Caki2 (cell line): ENCODE measurements around the gene WWC2. TPM values are rescaled to one million over a fixed set of nuclear protein-coding genes. Genes with fewer than 3 reads are reported as not detected.

Experiments
- DNase-seq: peaks from one replicate; pipeline ENCODE4 v3.0.0-alpha.2; 2015; ENCODE audit warnings: low read depth
- in situ Hi-C: cut with HindIII; loops from 2 replicates; pipeline ENCODE4 v1.10.0; 2016; ENCODE audit warnings: low sequenced_read_pairs, low pct_unique_long_range_greater_than_20kb, mixed read lengths
- total RNA-seq: library from RNA; depleted of rRNA; stranded (reverse); fragments of >200 nt; shearing (Covaris generic); gene quantifications from 2 replicates; pipeline ENCODE4 v1.2.3, GENCODE V29; 2014; ENCODE audit warnings: low replicate concordance; rRNA removed

The WWC2 gene
- total RNA-seq, 1 experiment from 2014 or later = 8.3 TPM

GRCh38 chr4:183366206-183366835 is 267.3 kb downstream of the WWC2 start:
- in situ Hi-C loops = no loop called here
- no peak for DNase-seq

DNA sequence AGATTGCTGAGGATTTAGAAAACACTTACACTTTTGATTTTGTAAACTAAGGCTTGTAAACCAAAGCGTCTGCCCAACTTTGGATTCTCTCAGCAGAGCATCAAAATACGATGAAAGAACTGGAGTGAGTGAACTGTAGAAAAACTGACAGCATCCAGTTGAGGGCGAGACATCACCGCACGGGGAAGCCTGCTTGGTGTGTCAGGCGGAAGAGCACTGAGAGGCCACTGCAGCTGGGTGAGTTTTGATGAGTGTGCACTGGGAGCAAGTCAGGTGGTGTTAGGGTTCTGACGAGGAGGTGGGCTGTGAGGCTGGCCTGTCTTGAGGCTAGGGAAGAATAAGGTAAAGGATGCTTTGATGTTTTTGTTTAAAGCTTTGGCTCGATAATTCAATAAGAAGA is 270.0 kb downstream of the WWC2 start:
- in situ Hi-C loops = no loop called here
- DNase-seq = no peak

Other genes starting within 250 kb of the WWC2 start
- gene DCTD, start 181.9 kb upstream of the WWC2 start, total RNA-seq = 159 and 160 TPM in 2 replicates
- not detected in 2 replicates for gene CLDN22, start 221.0 kb downstream of the WWC2 start, total RNA-seq
- gene CLDN24, start 223.2 kb downstream of the WWC2 start, total RNA-seq = not detected in 2 replicates